Jurkat, Clone E6-1 (cell line): ENCODE results near the gene FAM3D. TPM values are rescaled to one million over a fixed set of nuclear protein-coding genes. Genes with fewer than 3 reads are reported as not detected.
"Not testable (repeated sequence)": the region's sequence is repeated elsewhere in the genome, so short reads cannot be mapped to it uniquely, and the experiment has no call there.

Experiments used
- DNase-seq: peaks from one replicate; pipeline ENCODE4 v3.0.0-alpha.2; 2011; ENCODE audit warnings: low read depth, low spot score
- H3K4me3 ChIP-seq: 2 replicates; pipeline ENCODE4 v1.5.1; 2011; ENCODE audit warnings: mild to moderate bottlenecking, low read length, control low read depth, moderate library complexity
- polyA plus RNA-seq: library from polyadenylated mRNA; unstranded; fragments of >200 nt; gene quantifications from one replicate; pipeline ENCODE4 v1.2.1, GENCODE V29; 2012; ENCODE audit warnings: missing spikeins; ENCODE audit not compliant: insufficient read length, insufficient read depth

FAM3D gene
- not detected for polyA plus RNA-seq

DNA sequence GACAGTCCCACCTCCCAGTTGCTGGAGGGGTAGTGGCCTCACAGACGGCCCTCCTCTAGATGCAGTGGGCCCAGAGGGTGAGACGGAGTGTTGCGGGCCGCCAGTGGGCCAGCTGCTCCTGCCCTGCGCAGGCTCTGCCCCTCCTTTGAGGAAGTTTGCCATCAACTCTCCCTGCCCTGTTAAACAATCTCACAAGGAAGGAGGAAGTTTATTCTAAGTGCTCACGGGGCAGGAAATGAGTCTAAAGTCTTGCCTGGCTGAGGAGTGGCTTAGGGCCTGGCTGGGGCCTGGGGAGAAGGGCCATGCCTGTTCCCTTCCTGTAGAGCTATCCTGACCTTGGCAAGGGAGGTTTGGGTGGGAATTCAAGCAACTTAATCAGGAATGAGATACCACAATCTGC lies at the start of gene FAM3D:
Gene FAM3D, minus strand, starts transcription at position 92 of the 400 bp plus-strand sequence. CDS start 11,211 bp downstream, outside the sequence.
- DNase-seq: no peak

GRCh38 chr3:58713715-58714401 lies 47.3 kb upstream of the FAM3D start:
- DNase-seq: no peak
- no peak overlapping the region for H3K4me3 ChIP-seq

More for the DNA sequence above, at the start of gene FAM3D:
- no peak within 1 kb of the TSS for H3K4me3 ChIP-seq

GRCh38 chr3:58711871-58712270 lies 45.3 kb upstream of the FAM3D start:
- H3K4me3 ChIP-seq: no peak overlapping the region
- no peak for DNase-seq

GRCh38 chr3:58708983-58709382 lies 42.4 kb upstream of the FAM3D start:
- not testable (repeated sequence) for H3K4me3 ChIP-seq, DNase-seq

- DNase-seq: no peak
- H3K4me3 ChIP-seq: no peak overlapping the region
Measured at GRCh38 chr3:58708116-58708791, 41.7 kb upstream of the FAM3D start.

DNA sequence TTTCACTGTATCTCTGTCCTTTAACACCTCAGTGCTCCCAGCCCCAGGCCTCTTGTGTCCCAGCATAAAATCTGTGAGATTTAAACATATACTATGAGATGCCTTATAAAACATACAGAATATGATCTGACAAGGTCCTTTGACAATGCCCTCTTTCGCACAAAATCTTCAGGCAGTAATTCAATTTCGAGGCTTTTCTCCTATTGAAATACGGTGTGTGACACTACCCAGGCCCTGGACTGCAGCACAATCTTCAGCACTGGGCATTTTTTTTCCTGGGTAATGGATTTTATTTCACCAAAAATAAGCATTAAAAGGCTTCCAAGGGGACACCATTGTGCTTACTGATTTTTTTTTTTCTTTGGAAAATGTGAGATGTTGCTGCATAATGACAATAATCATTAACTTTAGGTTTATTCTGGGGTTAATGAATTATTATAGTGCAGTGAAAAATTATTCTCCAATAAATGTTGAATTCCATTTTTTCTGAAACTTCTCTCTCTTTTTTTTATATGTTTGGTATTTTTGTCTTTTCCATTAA lies 40.9 kb upstream of the FAM3D start:
- no peak overlapping the region for H3K4me3 ChIP-seq
- no peak for DNase-seq

DNA sequence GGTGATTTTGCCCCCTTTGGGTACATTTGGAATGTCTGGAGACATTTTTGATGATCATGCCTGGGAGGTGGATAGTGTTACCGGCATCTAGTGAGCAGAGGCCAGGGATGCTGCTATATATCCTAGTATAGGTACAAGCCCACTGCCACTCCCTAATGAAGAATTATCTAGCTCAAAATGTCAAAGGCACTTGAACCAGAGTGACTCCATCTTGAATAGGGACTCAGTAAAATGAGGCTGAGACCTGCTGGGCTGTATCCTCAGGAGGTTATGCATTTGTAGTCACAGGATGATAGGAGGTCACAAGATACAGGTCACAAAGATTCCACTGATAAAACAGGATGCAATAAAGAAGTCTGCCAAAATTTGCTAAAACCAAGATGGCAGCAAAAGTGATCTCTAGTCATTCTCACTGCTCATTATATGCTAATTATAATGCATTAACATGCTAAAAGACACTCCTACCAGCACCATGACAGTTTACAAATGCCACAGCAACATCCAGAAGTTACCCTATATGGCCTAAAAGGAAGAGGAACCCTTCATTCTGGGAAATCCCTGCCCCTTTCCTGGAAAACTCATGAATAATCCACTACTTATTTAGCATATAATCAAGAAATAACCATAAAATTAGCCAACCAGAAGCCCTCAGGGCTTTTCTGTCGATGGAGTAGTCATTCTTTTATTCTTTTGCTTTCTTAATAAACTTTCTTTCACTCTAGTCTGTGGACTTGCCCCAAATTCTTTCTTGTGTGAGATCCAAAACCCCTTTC lies 40.0 kb upstream of the FAM3D start:
- DNase-seq: no peak
- H3K4me3 ChIP-seq: no peak overlapping the region

- DNase-seq: no peak
- H3K4me3 ChIP-seq: no peak overlapping the region
Measured at GRCh38 chr3:58704745-58705144, 38.2 kb upstream of the FAM3D start.

DNA sequence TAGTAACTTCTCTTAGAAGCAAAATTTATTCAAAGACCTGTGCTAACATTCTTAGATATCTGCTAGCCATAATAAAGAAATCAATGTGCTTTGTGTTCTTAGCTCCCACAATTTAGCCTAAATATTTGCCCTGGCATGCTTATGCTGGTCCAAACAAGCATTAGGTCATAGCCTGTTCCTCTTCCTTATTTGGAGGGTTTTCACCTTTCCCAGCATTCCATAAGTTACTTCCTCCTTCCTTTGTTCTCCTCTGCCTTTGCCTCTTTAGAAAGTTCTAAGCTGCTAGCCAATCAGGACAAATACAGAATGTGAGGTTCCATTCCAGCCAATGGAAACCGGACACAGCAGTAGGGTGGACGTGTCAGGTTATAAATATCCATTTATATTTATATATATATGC lies 37.7 kb upstream of the FAM3D start:
- H3K4me3 ChIP-seq, DNase-seq: not testable (repeated sequence)

GRCh38 chr3:58698246-58698645 lies 31.7 kb upstream of the FAM3D start:
- no peak overlapping the region for H3K4me3 ChIP-seq
- no peak for DNase-seq

DNA sequence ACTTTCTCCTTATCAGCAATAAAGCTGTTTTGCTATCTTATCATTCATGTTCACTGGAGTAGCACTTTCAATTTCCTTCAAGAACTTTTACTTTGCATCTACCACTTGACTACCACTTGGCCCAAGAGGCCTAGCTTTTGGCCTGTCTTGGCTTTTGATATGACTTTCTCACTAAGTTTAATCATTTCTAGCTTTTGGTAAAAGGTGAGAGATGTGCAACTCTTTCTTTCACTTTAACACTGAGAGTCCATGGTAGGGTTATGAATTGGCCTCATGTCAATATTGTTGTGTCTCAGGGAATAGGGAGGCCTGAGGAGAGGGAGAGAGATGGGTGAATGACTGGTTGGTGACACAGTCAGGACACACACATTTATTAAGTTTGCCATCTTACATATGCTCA lies 31.0 kb upstream of the FAM3D start:
- no peak for DNase-seq
- no peak overlapping the region for H3K4me3 ChIP-seq

DNA sequence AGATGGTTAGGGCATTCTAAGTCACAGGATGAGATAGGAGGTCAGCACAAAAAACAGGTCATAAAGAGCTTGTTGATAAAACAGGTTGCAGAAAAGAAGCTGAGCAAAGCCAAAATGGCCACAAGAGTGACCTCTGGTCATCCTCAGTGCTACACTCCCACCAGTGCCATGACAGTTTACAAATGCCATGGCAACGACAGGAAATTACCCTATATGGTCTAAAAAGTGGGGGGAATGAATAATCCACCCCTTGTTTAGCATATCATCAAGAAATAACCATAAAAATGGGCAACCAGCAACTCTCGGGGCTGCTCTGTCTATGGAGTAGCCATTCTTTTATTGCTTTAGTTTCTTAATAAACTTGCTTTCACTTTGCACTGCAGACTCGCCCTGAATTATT lies 30.2 kb upstream of the FAM3D start:
- not testable (repeated sequence) for DNase-seq, H3K4me3 ChIP-seq

- no peak overlapping the region for H3K4me3 ChIP-seq
- DNase-seq: no peak
Measured at GRCh38 chr3:58696093-58696492, 29.5 kb upstream of the FAM3D start.

DNA sequence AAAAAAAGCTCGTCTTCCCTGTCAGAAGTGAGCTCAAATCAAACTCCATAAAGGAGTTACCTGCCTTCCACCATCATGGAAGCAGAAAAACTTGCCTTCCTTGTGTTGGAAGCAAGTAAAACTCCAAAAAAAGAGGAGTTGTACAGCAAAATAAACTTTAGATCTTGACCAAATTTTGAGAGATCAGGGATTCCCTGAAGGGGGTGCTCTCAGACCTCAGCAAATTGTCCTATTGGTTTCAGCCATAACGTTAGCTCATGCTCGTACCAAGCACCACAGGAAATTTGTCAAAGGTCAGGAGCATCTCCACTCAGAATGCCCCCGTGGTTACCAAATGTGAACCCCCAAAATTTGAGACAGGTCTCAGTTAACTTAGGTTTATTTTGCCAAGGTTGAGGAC lies 28.7 kb upstream of the FAM3D start:
- H3K4me3 ChIP-seq, DNase-seq: not testable (repeated sequence)

DNA sequence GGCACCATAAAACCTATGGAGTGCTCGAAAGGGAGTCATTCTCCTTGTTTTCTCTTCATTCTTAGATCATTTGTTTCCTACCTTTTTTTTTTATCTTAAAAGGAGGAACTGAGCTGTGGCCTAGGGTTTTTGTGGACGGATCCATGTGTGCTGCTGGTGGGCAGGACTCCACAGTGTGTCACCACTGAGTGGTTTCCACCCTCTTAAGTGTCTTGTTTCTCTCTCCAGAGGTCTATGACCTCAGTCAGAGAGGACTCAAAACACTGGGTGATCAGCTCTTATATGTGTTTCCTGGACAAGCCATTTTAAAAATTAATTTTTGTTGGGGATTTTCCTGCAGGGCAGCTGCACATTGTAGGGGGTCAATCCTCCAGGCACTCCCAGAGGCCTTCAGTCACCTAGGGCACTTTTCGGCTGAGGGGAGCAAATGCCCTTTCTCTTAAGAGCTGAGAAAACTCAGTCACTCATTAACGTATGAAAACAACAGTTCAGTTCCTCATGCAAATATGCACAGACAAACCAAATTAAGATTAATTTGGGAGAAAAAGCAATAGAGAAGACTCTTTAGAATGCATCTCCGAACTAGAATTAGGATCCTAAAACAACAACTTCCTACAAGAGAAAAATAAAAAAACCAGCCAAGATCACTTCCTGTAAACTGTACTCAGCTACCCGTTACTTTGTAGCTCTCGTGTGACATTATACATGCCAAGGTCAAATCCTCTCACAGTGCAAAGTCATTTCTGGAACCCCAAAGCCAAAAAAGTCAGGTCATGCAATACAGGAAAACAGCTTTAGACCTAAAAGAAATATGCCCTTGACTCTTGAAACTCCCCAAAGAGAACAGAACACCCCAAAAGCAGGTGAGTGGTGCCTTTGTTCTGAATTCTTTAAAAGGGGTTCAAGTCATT lies 27.6 kb upstream of the FAM3D start:
- H3K4me3 ChIP-seq: no peak overlapping the region
- DNase-seq: no peak

DNA sequence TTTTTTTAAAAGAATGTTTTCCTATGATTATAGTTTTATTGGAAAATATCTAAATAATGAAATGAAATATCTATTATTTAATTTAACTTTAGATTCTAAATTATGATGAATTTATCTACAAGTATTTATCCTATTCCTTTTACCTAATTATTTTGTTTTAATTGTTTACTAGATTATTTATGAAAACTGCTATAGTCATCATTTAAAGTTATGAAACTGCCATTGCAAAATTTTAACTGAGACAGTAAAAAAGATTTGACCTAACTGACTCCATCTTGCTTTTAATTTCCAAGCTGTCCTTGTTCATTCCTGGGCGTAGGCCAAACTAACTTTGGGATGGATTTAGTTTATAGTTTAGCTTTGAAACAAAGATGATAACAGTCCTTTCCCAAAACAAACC lies 25.9 kb upstream of the FAM3D start:
- no peak for DNase-seq
- no peak overlapping the region for H3K4me3 ChIP-seq

- DNase-seq: peak; percentile 33
- no peak overlapping the region for H3K4me3 ChIP-seq
Measured at GRCh38 chr3:58691997-58692396, 25.4 kb upstream of the FAM3D start.

DNA sequence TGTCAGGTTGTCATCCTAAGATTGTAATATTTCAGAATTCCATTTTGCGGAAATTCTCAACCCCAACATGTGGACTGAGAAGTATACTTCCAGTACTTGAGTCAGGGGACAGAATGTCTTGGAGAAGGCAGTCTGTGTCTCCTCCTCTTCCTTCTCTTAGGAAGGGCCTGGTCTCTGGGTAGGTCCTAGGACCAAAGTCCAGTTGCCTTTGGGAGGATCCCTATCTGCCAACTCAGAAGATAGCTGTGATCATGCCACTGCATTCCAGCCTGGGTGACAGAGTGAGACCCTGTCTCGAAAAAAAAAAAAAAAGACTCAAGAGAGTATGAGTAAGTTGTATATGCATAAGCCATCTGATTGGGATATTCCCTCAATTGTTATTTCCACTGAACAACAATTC lies 23.9 kb upstream of the FAM3D start:
- H3K4me3 ChIP-seq: no peak overlapping the region
- no peak for DNase-seq

DNA sequence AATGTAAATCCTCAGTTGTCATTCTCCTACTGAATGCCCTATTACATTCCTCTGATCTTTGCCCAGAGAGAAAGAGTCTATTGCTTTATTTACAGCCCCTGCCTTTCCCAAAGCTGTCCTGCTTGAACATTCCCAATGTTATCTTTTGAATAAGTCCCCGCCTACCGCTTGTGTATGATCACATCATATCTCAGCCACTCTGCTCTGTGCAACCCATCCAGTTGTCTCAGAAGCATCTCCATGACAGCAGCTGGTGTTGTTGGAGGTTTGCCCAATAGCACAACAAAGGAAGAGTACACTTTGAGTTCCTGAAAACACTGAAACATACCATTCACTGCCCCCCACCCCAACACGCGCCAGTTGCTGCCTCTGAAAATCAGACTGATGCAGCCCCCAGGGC lies 22.0 kb upstream of the FAM3D start:
- DNase-seq: no peak

More for the DNA sequence above, 22.0 kb upstream of the FAM3D start:
- H3K4me3 ChIP-seq: no peak overlapping the region
